PC-9 (cell line): ENCODE measurements around the gene ALG2. TPM values are rescaled to one million over a fixed set of nuclear protein-coding genes. Genes with fewer than 3 reads are reported as not detected.
A peak's percentile ranks its signal among the peaks of the same experiment; 100 is the strongest.

ENCODE experiments used
- BruUV-seq: library from RNA; stranded (reverse); fragments of 400-500 nt; replicated peaks from 2 replicates; lab custom pipeline; 2021; lab: Mats Ljungman, UMichigan
- CTCF ChIA-PET: fragments of 300-600 bp; sonication (Branson Sonifier 250); formaldehyde crosslinking; loops from one replicate; lab custom pipeline; 2022; ENCODE audit warnings: antibody characterized with exemption; lab: Charles Lee
- POLR2A ChIA-PET: fragments of 300-600 bp; sonication (Branson Sonifier 250); formaldehyde crosslinking; loops from one replicate; lab custom pipeline; 2022; ENCODE audit warnings: antibody characterized with exemption; ENCODE audit not compliant: unreplicated experiment; lab: Charles Lee
- DNase-seq, 2 experiments: peaks; one replicate each; pipeline versions ENCODE4 v3.0.0 to v3.0.0-alpha.2; 2015 to 2022; ENCODE audit warnings: mixed read lengths in 1 of 2
- H2AFZ ChIP-seq: fragments of 200-600 bp; sonication (generic); 2 replicates; pipeline ENCODE4 v1.8.1; 2017; ENCODE audit warnings: antibody characterized with exemption
- H3F3A ChIP-seq: fragments of 200-600 bp; sonication (generic); 2 replicates; pipeline ENCODE4 v1.8.1; 2017; ENCODE audit warnings: antibody characterized with exemption, mild to moderate bottlenecking, low read depth; ENCODE audit not compliant: insufficient read depth
- H3K27ac ChIP-seq: fragments of 200-600 bp; sonication (generic); 2 replicates; pipeline ENCODE4 v1.6.1; 2016; ENCODE audit warnings: mixed run types
- H3K27me3 ChIP-seq: fragments of 200-600 bp; sonication (generic); 2 replicates; pipeline ENCODE4 v1.6.1; 2016; ENCODE audit warnings: low read depth, mixed run types; ENCODE audit not compliant: insufficient read depth
- H3K36me3 ChIP-seq: fragments of 200-600 bp; sonication (generic); 2 replicates; pipeline ENCODE4 v1.6.1; 2016; ENCODE audit warnings: low read depth, mixed run types
- H3K4me1 ChIP-seq: fragments of 200-600 bp; sonication (generic); replicated peaks from 2 replicates; pipeline ENCODE4 v1.6.1; 2016; ENCODE audit warnings: mixed run types; ENCODE audit not compliant: insufficient read depth
- H3K4me2 ChIP-seq: fragments of 200-600 bp; sonication (generic); 2 replicates; pipeline ENCODE4 v1.6.1; 2017; ENCODE audit warnings: mixed run types
- H3K4me3 ChIP-seq: fragments of 200-600 bp; sonication (generic); 2 replicates; pipeline ENCODE4 v1.6.1; 2016; ENCODE audit warnings: mixed run types
- H3K79me2 ChIP-seq: fragments of 200-600 bp; sonication (generic); 2 replicates; pipeline ENCODE4 v1.6.1; 2017; ENCODE audit warnings: low read depth, mixed run types
- H3K9me2 ChIP-seq: fragments of 200-600 bp; sonication (generic); 2 replicates; pipeline ENCODE4 v1.8.1; 2017; ENCODE audit warnings: mild to moderate bottlenecking; ENCODE audit not compliant: insufficient read depth
- H3K9me3 ChIP-seq: fragments of 200-600 bp; sonication (generic); 2 replicates; pipeline ENCODE4 v1.8.1; 2016; ENCODE audit warnings: low read depth; ENCODE audit not compliant: insufficient read depth
- H4K20me1 ChIP-seq: fragments of 200-600 bp; sonication (generic); 2 replicates; pipeline ENCODE4 v1.8.1; 2017; ENCODE audit not compliant: insufficient read depth
- CTCF ChIP-seq: fragments of 200-600 bp; sonication (generic); conservative IDR thresholded peaks from 2 replicates; pipeline ENCODE4 v1.6.1; 2017; ENCODE audit warnings: mixed run types, antibody characterized with exemption, mild to moderate bottlenecking, moderate library complexity
- EZH2 ChIP-seq: fragments of 200-600 bp; sonication (generic); IDR thresholded peaks from 2 replicates; pipeline ENCODE4 v1.8.0; 2017; ENCODE audit warnings: antibody characterized with exemption, low read depth
- intact Hi-C: fragments of 100-400 bp; cut with micrococcal nuclease; formaldehyde crosslinking; loops from one replicate; pipeline ENCODE4 v1.10.0; 2022; ENCODE audit not compliant: unreplicated experiment
- total RNA-seq: library from RNA; stranded (reverse); gene quantifications from 2 replicates; pipeline ENCODE4 v1.2.3, GENCODE V29; 2021

The ALG2 gene
- total RNA-seq, 1 experiment from 2014 or later = 30.2 TPM

GRCh38 chr9:99220011-99220410 lies 1.7 kb downstream of the ALG2 start:
- no peak for TF ChIP-seq EZH2
- no peak for TF ChIP-seq CTCF
- Histone ChIP-seq H4K20me1 (peaks cover 38% of the 10 kb centered on the region), H3K27ac (no peak overlapping the region), H3K36me3 (peaks cover 30% of the 10 kb centered on the region), H3K79me2 (peaks cover 80% of the 10 kb centered on the region), H3K9me3 (no peaks in the 10 kb centered on the region), H2AFZ (no peak overlapping the region), H3K9me2 (no peaks in the 10 kb centered on the region), H3K27me3 (no peaks in the 10 kb centered on the region), H3K4me3 (peak overlapping the region; percentile 91; the same call in 1 of the 2 replicates), H3K4me1 (peaks cover 26% of the 10 kb centered on the region), H3K4me2 (peak overlapping the region; percentile 94), H3F3A (no peaks in the 10 kb centered on the region; the same call in 1 of the 2 replicates)
- intact Hi-C loops = loop anchor here (5.0 kb wide), 1 partner anchor 413 kb away; the partner anchor contains the start of gene GALNT12
- no TSS peak for BruUV-seq
- ChIA-PET POLR2A (interaction anchor here (0.7 kb wide), 1 partner anchor 14 kb away, joined by 5 read pairs; no protein-coding TSS in a partner anchor), CTCF (interaction anchor here (0.6 kb wide), 1 partner anchor 18 kb away, joined by 3 read pairs; no protein-coding TSS in a partner anchor)
- no peak for DNase-seq

DNA sequence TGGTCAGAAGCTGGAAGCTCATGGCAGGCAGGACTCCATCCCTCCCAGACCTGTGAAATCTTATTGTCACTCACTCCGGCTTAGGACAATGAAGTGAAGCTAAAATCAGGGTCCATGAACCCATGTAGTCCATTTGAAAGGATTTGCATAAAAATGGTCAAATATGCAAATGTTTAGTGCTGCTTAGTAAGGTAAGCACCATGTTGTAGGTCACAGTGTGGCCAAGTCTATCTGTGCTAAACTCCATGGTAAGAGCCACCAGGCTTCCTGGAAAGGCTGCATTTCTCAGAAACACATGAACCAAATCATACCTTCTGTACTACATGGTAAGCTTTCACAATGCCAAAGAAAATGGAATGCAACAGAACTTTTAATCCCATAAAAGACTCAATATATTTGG lies 5.7 kb downstream of the ALG2 start:
- no peak overlapping the region for H3K4me2 ChIP-seq
- TF ChIP-seq EZH2 = no peak
- H3K9me2 ChIP-seq = no peaks in the 10 kb centered on the region
- H2AFZ ChIP-seq = no peak overlapping the region
- no TSS peak for BruUV-seq
- intact Hi-C loops = no loop called here
- H3K27me3 ChIP-seq = no peaks in the 10 kb centered on the region
- H3K79me2 ChIP-seq = peaks cover 44% of the 10 kb centered on the region
- POLR2A ChIA-PET = no interaction called here
- no peak overlapping the region for H3K27ac ChIP-seq
- peaks cover 13% of the 10 kb centered on the region for H3K4me1 ChIP-seq
- H3K4me3 ChIP-seq = no peak overlapping the region
- peaks cover 32% of the 10 kb centered on the region for H4K20me1 ChIP-seq
- CTCF ChIA-PET = interaction anchor here (0.7 kb wide), 1 partner anchor 48 kb away, joined by 3 read pairs; no protein-coding TSS in a partner anchor
- no peak for DNase-seq
- H3K9me3 ChIP-seq = no peaks in the 10 kb centered on the region
- H3K36me3 ChIP-seq = peaks cover 18% of the 10 kb centered on the region; the same call in 1 of the 2 replicates
- H3F3A ChIP-seq = no peaks in the 10 kb centered on the region

GRCh38 chr9:99213197-99213596 lies 8.5 kb downstream of the ALG2 start:
- no peak for TF ChIP-seq EZH2

GRCh38 chr9:99211746-99212145 lies 10.0 kb downstream of the ALG2 start:
- TF ChIP-seq EZH2 (no peak), CTCF (no peak)
- Histone ChIP-seq H3K4me3 (no peak overlapping the region), H3K36me3 (no peaks in the 10 kb centered on the region), H3K27ac (no peak overlapping the region), H3K9me3 (no peaks in the 10 kb centered on the region), H4K20me1 (peaks cover 16% of the 10 kb centered on the region), H3K4me1 (no peaks in the 10 kb centered on the region), H3K79me2 (0 out of 2 replicates have a peak, but pooled peaks cover 1% of the 10 kb centered on the region), H3K4me2 (no peak overlapping the region), H2AFZ (no peak overlapping the region), H3K9me2 (no peaks in the 10 kb centered on the region), H3K27me3 (no peaks in the 10 kb centered on the region), H3F3A (no peaks in the 10 kb centered on the region)
- ChIA-PET POLR2A (no interaction called here), CTCF (no interaction called here)
- DNase-seq = no peak
- intact Hi-C loops = no loop called here
- no TSS peak for BruUV-seq

More at GRCh38 chr9:99213197-99213596, 8.5 kb downstream of the ALG2 start:
- H3K36me3 ChIP-seq = peaks cover 11% of the 10 kb centered on the region; the same call in 1 of the 2 replicates
- H3K27ac ChIP-seq = no peak overlapping the region
- POLR2A ChIA-PET = no interaction called here
- H3F3A ChIP-seq = no peaks in the 10 kb centered on the region
- CTCF ChIA-PET = no interaction called here
- no peak overlapping the region for H3K4me3 ChIP-seq
- H3K79me2 ChIP-seq = peaks cover 16% of the 10 kb centered on the region
- no TSS peak for BruUV-seq
- DNase-seq = no peak
- peaks cover 18% of the 10 kb centered on the region for H4K20me1 ChIP-seq
- H3K9me2 ChIP-seq = no peaks in the 10 kb centered on the region
- H2AFZ ChIP-seq = no peak overlapping the region
- H3K27me3 ChIP-seq = no peaks in the 10 kb centered on the region
- no peak overlapping the region for H3K4me2 ChIP-seq
- no peaks in the 10 kb centered on the region for H3K9me3 ChIP-seq
- intact Hi-C loops = no loop called here
- no peaks in the 10 kb centered on the region for H3K4me1 ChIP-seq
